WTC11 (cell line): ENCODE data around the gene HOXB3.

Source experiments
- ZNF416 ChIP-seq: fragments of 250-450 bp; sonication (Bioruptor Pico); IDR thresholded peaks from 2 replicates; pipeline ENCODE4 v1.9.0; 2021; ENCODE audit warnings: mild to moderate bottlenecking, inconsistent platforms
- TF ChIP-seq, protein P1 (sequence below): fragments of 200-600 bp; IDR thresholded peaks from 2 replicates; pipeline ENCODE4 v1.8.0; 2022; ENCODE audit warnings: antibody characterized with exemption

DNA sequence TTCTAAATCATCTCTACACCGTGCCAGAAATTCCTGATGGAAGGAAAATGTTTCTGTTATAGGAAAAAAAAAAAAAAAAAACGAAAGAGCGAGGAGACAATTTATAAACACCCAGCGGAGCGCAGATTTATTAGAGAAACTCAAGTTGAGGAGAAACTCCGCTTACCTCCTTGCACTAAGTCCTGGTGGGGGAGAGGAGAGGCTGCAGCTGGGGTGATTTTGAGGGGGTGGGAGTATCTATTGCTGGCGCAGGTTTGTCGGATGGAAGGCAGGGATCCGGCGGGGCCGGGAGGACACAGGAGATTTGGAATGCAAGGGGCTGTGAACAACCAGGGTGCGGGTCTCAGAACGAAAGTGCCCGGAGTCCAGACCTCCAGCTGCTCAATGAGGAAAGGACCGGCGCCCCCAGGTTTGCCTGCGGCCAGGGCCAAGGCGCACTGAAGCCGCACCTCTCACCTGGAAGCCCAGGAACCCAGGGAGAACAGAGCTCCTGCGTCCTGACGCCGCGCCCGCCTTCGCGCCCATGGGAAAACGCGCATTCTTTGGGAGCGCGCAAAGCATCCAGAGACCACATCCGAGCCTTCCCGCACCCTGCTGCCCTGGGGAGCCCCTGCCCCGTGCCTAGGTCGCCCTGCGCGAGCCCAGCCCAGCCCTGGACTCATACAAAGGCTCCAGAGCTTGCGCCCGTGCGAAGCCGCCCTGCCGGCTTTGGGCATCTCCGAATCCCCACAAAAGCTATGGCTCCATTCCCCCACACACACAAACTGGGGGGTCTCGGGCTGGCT lies 27.6 kb upstream of the HOXB3 start:
- TF ChIP-seq ZNF416 (CRISPR knock-in tag) = no peak
- TF ChIP-seq, protein P1, sequence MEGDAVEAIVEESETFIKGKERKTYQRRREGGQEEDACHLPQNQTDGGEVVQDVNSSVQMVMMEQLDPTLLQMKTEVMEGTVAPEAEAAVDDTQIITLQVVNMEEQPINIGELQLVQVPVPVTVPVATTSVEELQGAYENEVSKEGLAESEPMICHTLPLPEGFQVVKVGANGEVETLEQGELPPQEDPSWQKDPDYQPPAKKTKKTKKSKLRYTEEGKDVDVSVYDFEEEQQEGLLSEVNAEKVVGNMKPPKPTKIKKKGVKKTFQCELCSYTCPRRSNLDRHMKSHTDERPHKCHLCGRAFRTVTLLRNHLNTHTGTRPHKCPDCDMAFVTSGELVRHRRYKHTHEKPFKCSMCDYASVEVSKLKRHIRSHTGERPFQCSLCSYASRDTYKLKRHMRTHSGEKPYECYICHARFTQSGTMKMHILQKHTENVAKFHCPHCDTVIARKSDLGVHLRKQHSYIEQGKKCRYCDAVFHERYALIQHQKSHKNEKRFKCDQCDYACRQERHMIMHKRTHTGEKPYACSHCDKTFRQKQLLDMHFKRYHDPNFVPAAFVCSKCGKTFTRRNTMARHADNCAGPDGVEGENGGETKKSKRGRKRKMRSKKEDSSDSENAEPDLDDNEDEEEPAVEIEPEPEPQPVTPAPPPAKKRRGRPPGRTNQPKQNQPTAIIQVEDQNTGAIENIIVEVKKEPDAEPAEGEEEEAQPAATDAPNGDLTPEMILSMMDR = no peak
